Pancreas (tissue), 10 donors: ENCODE measurements around the gene MYZAP. TPM values are rescaled to one million over a fixed set of nuclear protein-coding genes. Genes with fewer than 3 reads are reported as not detected.
"Not testable (repeated sequence)": the region's sequence is repeated elsewhere in the genome, so short reads cannot be mapped to it uniquely, and the experiment has no call there.

ENCODE experiments used
- ATAC-seq, 4 donors: fragments of 200-7000 bp; cut with Tn5 transposase; one replicate each; pipeline versions ENCODE4 v1.8.0 to v1.9.1; 2020; ENCODE audit warnings: mild to moderate bottlenecking in 4 of 4, moderate library complexity in 4 of 4
- DNase-seq, 6 donors: peaks; one replicate each; pipeline ENCODE4 v3.0.0-alpha.2; 2020
- FAIRE-seq: peaks from 2 replicates; lab custom pipeline; 2012; peaks lifted over from hg19 to GRCh38; lab: Jason Lieb, UNC
- H3K27ac ChIP-seq, 4 donors: fragments of 200-600 bp; sonication (generic); 1 replicate in 3 of 4; 2 replicates in 1 of 4; pipeline versions ENCODE4 v1.5.0 to v1.8.0; 2020
- H3K27me3 ChIP-seq, 4 donors: fragments of 200-600 bp; one replicate each; pipeline ENCODE4 v1.8.0; 2021
- H3K36me3 ChIP-seq, 3 donors: fragments of 200-600 bp; sonication (generic) in 1 of 3; one replicate each; pipeline versions ENCODE4 v1.5.0 to v1.8.0; 2020 to 2021
- H3K4me1 ChIP-seq, 3 donors: fragments of 200-600 bp; one replicate each; pipeline ENCODE4 v1.8.0; 2021
- H3K4me3 ChIP-seq, 4 donors: fragments of 200-600 bp; sonication (generic) in 2 of 4; one replicate each; pipeline versions ENCODE4 v1.5.0 to v1.8.0; 2020 to 2021
- H3K9me3 ChIP-seq, 4 donors: fragments of 200-600 bp; one replicate each; pipeline ENCODE4 v1.8.0; 2021
- WGBS, 2 donors: extraction: QIAGEN DNeasy Blood & Tissue Kit; methylation state at CpG; one replicate each; pipeline ENCODE4 v1.1.7; 2013; 5-methylcytosine and 5-hydroxymethylcytosine counted together
- intact Hi-C, 3 donors: fragments of 100-400 bp; cut with DNase I; formaldehyde crosslinking; loops; one replicate each; pipeline versions ENCODE4 v1.11.1 to v1.14.2; 2022
- polyA plus RNA-seq, 2 donors: library from polyadenylated mRNA; stranded (reverse); fragments of 200-250 nt; gene quantifications; one replicate each; pipeline ENCODE4 v1.2.3, GENCODE V29; 2013
- total RNA-seq, 6 donors: library from RNA; stranded (reverse); fragmentation: NEBNext Ultra II Directional in 4 of 6; extraction: Animal tissue kit (Norgen Biotek cat#: 25700) in 4 of 6; gene quantifications; one replicate each; pipeline versions ENCODE4 v1.2.1 to v1.2.4, GENCODE V29; 2021 to 2023
- TF ChIP-seq, protein P1 (sequence below), 4 donors: fragments of 200-600 bp; sonication (generic) in 3 of 4; IDR thresholded peaks; one replicate each; pipeline versions ENCODE4 v1.5.0 to v1.8.0; 2021; ENCODE audit warnings: antibody characterized with exemption in 4 of 4
- donor health status: healthy with polysubstance abuse.
- donor health status: DM: no; HTN: no; CAD: no; lungs with moderate emphysema.
- donor health status: DM: no; HTN: no; CAD: no.
- donor health status: control.
- donor health status: control.
- donor health status: Bipolar disorder and iron deficiency.
- donor health status: DM: yes; HTN: yes; CAD: no.
- donor health status: DM: no; HTN: no; CAD: no.
- donor health status: DM: no; HTN: no; CAD: no.
- donor health status: DM: yes; HTN: yes; CAD: no.

MYZAP gene
- total and polyA plus RNA-seq, 8 donors, result 5.4 to 13.4 (median 9.4) TPM

DNA sequence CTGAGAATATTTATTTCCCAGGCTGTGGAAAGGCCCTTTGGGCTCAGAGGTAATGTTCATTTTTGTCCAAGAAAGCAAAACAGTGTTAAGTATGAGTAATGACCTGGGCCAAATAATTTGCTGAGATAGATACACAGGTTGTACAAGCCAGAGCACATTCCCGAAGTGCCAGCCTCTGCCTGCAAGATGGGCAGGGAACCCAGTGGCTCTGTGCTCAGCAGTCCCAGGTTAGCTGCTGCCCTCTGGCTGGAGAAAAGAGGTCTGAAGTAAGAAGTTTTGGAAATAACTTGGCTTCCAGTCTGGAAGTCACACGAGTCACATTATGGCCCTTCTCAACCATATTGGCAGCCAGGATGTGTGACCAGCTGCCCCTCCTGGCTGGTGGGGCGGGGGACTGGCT, 20.2 kb downstream of the MYZAP start:
- no peaks in the 10 kb centered on the region for H3K27me3 ChIP-seq
- peaks cover 34 to 44% (median 36%) of the 10 kb centered on the region in 3 donors for H3K4me1 ChIP-seq
- H3K27ac ChIP-seq, result peak overlapping the region; percentile 51 to 69 (median 64)

DNA sequence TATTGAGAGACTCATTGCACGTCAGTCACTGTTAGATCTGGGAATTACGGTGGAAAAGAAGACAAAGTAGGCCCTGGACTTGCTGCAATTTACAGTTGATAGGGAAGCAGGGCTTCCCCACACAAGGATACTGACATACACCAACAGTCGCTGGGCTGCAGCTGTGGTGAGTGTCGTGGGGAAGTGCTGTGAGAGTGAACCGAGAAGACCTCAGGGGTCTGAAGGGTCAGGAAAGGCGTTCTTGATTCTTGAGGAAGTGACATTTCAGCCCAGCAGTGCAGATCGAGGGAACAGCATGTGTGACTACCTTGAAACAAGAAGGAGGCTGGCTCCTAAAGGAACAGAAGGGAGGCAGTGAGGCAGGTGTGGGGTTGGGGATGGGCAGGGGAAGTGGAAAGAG, 22.5 kb downstream of the MYZAP start:
- TF ChIP-seq, protein P1, sequence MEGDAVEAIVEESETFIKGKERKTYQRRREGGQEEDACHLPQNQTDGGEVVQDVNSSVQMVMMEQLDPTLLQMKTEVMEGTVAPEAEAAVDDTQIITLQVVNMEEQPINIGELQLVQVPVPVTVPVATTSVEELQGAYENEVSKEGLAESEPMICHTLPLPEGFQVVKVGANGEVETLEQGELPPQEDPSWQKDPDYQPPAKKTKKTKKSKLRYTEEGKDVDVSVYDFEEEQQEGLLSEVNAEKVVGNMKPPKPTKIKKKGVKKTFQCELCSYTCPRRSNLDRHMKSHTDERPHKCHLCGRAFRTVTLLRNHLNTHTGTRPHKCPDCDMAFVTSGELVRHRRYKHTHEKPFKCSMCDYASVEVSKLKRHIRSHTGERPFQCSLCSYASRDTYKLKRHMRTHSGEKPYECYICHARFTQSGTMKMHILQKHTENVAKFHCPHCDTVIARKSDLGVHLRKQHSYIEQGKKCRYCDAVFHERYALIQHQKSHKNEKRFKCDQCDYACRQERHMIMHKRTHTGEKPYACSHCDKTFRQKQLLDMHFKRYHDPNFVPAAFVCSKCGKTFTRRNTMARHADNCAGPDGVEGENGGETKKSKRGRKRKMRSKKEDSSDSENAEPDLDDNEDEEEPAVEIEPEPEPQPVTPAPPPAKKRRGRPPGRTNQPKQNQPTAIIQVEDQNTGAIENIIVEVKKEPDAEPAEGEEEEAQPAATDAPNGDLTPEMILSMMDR (IDR thresholded peaks at IDR 0.05), result no peak
- ATAC-seq (no peak), FAIRE-seq (no peak), DNase-seq (no peak)
- Histone ChIP-seq H3K36me3 (peaks cover 0 to 11% (median 0%) of the 10 kb centered on the region in 3 donors), H3K4me3 (no peak overlapping the region), H3K4me1 (peaks cover 26 to 34% (median 31%) of the 10 kb centered on the region in 3 donors), H3K9me3 (no peaks in the 10 kb centered on the region), H3K27ac (peak overlapping the region in 1 of 4 donors; percentile 51), H3K27me3 (no peaks in the 10 kb centered on the region)
- intact Hi-C loops, result loop anchor here in 1 of 3 donors (5.0 kb wide), 1 partner anchor 57 kb away; no protein-coding TSS in a partner anchor
- 55 to 65% methylated on average over 7 of the region's 7 CpGs for WGBS, 2 donors

More for the DNA sequence above, 20.2 kb downstream of the MYZAP start:
- FAIRE-seq (no peak), DNase-seq (peak in 5 of 6 donors; percentile 75 to 85 (median 81)), ATAC-seq (peak; percentile 74 to 86 (median 85))
- Histone ChIP-seq H3K36me3 (no peaks in the 10 kb centered on the region), H3K4me3 (no peak overlapping the region), H3K9me3 (no peaks in the 10 kb centered on the region)
- TF ChIP-seq, protein P1 (IDR thresholded peaks at IDR 0.05), result peak in 2 of 4 donors; percentile 26 to 50
- 12 to 16% methylated on average over 3 of the region's 3 CpGs for WGBS, 2 donors
- intact Hi-C loops, result loop anchor here in 2 of 3 donors (2.0 to 5.0 kb wide), 2 partner anchors 51 to 55 kb away; no protein-coding TSS in a partner anchor

DNA sequence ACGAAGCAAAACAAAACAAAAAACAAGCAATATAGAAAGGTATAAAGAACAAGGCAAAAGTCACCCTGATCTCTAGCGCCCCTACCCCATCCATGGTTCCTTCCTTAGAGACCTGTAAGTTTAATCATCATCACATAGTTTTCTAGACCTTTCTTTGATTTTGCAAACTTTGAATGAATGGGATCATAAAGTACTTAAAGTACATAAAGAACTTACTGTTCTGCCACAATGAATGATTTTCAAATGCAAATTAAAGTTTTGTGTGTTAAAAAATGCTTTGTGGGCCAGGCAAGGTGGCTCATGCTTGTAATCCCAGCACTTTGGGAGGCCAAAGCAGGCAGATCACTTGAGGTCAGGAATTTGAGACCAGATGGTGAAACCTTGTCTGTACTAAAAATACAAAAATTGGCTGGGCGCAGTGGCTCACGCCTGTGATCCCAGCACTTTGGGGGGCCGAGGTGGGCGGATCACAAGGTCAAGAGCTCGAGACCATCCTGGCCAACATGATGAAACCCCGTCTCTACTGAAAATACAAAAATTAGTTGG, 24.3 kb downstream of the MYZAP start:
- FAIRE-seq, ATAC-seq, H3K4me3 ChIP-seq, H3K9me3 ChIP-seq, DNase-seq, H3K27me3 ChIP-seq, H3K27ac ChIP-seq, intact Hi-C loops: not testable (repeated sequence)
- peaks cover 0 to 20% (median 0%) of the 10 kb centered on the region in 3 donors for H3K36me3 ChIP-seq
- WGBS, 2 donors, result 90 to 93% methylated on average over 8 of the region's 8 CpGs
- peaks cover 8 to 17% (median 15%) of the 10 kb centered on the region in 3 donors for H3K4me1 ChIP-seq

DNA sequence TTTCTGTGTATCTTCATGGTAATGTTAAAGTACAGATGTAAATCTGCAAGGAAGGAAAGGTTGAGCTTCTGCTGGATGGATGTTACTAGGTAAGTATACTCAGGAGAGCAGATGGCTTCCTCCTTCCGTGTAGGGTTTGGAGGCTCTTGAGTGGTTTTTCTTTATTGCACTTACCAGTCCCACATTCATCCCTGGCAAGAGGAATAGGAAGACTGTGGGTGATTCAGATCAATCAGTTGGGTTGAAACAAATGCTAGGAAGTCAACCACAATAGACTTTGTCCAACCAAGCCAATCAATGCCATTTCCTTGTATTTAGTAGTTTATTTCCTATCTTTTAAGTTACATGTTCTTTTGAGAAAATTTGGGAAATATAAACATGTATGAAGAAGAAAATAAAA, 26.6 kb downstream of the MYZAP start:
- no peak overlapping the region for H3K27ac ChIP-seq
- 95 to 100% methylated on average over 1 of the region's 1 CpG for WGBS, 2 donors
- ATAC-seq, result no peak

DNA sequence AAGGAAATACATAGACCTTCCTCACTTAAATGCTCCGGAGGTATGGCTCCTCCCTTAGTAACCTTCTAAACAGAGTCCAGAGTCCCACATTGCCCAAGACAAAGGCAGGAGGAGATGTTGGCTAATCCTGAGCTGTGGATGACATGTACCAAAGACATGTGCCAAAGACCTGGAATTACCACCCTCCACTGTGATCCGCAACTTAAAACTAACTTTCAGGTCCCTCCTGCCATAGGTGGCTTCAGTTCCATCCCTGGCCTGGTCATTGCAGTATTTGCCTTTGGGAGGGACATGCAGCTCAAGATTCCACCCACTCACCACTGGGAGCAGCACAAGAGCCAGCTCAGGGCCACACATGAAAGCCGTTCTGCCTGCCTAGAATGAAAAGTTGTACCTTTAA, 28.0 kb downstream of the MYZAP start:
- no peak overlapping the region for H3K4me3 ChIP-seq
- DNase-seq (no peak), ATAC-seq (peak in 3 of 4 donors; percentile 27 to 66 (median 49)), FAIRE-seq (no peak)
- H3K4me1 ChIP-seq, result peaks cover 0 to 3% (median 0%) of the 10 kb centered on the region in 3 donors
- peaks cover 0 to 35% (median 0%) of the 10 kb centered on the region in 3 donors for H3K36me3 ChIP-seq
- H3K9me3 ChIP-seq, result no peaks in the 10 kb centered on the region
- WGBS, 2 donors, result 84% methylated on average over 3 of the region's 3 CpGs
- TF ChIP-seq, protein P1 (IDR thresholded peaks at IDR 0.05), result no peak
- intact Hi-C loops, result no loop called here
- H3K27me3 ChIP-seq, result no peaks in the 10 kb centered on the region
- no peak overlapping the region for H3K27ac ChIP-seq

More for the DNA sequence above, 26.6 kb downstream of the MYZAP start:
- intact Hi-C loops, result no loop called here
- Histone ChIP-seq H3K36me3 (peaks cover 0 to 35% (median 0%) of the 10 kb centered on the region in 3 donors), H3K9me3 (no peaks in the 10 kb centered on the region), H3K4me3 (no peak overlapping the region), H3K27me3 (no peaks in the 10 kb centered on the region), H3K4me1 (peaks cover 0 to 3% (median 0%) of the 10 kb centered on the region in 3 donors)
- DNase-seq (no peak), FAIRE-seq (no peak)
- TF ChIP-seq, protein P1 (IDR thresholded peaks at IDR 0.05), result no peak
